HL-60 (cell line): Measurements from ENCODE around the gene SMARCB1.

ENCODE experiments used
- DNase-seq, 2 experiments: peaks; one replicate each; pipeline ENCODE4 v3.0.0-alpha.2; 2010 to 2020; ENCODE audit warnings: low read depth in 1 of 2, low spot score in 1 of 2
- H3K27ac ChIP-seq: fragments of 250-450 bp; sonication (Bioruptor Pico); replicated peaks from 2 replicates; pipeline ENCODE4 v1.5.1; 2020; ENCODE audit warnings: mild to moderate bottlenecking, moderate library complexity
- H3K27me3 ChIP-seq: fragments of 250-450 bp; sonication (Bioruptor Pico); 2 replicates; pipeline ENCODE4 v1.5.1; 2021; ENCODE audit warnings: mild to moderate bottlenecking, moderate library complexity; ENCODE audit not compliant: insufficient read depth, poor library complexity, severe bottlenecking
- H3K4me3 ChIP-seq: replicated peaks from 2 replicates; pipeline ENCODE4 v1.5.1; 2011; ENCODE audit warnings: mild to moderate bottlenecking, control low read depth, low read length; ENCODE audit not compliant: insufficient read depth
- GABPA ChIP-seq: IDR thresholded peaks from 2 replicates; pipeline ENCODE4 v1.6.1; 2012; ENCODE audit warnings: low read depth
- POLR2AphosphoS5 ChIP-seq: IDR thresholded peaks from 2 replicates; pipeline ENCODE4 v1.6.1; 2012; ENCODE audit warnings: low read depth
- SPI1 ChIP-seq: IDR thresholded peaks from 2 replicates; pipeline ENCODE4 v1.6.1; 2012; ENCODE audit warnings: low read depth, mild to moderate bottlenecking, borderline replicate concordance
- TF ChIP-seq, protein P1 (sequence below): IDR thresholded peaks from one replicate; pipeline ENCODE4 v1.5.1; 2011; ENCODE audit warnings: low read length, control low read depth, inconsistent platforms; ENCODE audit not compliant: insufficient read depth
- TF ChIP-seq, protein P2 (sequence below): IDR thresholded peaks from 2 replicates; pipeline ENCODE4 v1.6.1; 2012; ENCODE audit warnings: low read depth; ENCODE audit not compliant: insufficient replicate concordance

The SMARCB1 gene

DNA sequence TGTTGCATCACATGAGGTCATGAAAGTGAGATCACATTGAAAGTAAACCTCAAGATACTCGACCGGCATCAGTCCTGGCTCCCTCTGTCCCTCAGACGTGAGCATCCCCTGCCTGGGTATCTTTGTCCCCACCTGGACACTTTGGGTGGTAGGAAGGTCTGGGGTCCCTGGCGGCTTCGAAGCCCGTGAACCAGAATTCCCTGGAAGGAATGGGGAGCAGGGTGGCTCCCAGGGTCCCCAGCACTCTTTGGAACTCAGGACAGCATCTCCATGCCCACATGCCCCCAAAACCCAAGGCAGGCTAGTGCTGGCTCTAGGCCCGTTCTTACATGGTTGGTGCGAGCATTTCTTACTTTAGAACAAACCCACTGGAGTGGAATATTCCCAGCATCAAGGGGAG, 44.5 kb downstream of the SMARCB1 start:
- Histone ChIP-seq H3K4me3 (no peak overlapping the region), H3K27ac (no peak overlapping the region), H3K27me3 (no peaks in the 10 kb centered on the region)
- no peak for DNase-seq
- TF ChIP-seq SPI1 (no peak), POLR2AphosphoS5 (no peak)

GRCh38 chr22:23831781-23832180, 45.0 kb downstream of the SMARCB1 start:
- Histone ChIP-seq H3K27me3 (no peaks in the 10 kb centered on the region), H3K4me3 (no peak overlapping the region), H3K27ac (no peak overlapping the region)
- no peak for DNase-seq
- no peak for TF ChIP-seq POLR2AphosphoS5
- no peak for TF ChIP-seq GABPA
- TF ChIP-seq SPI1: no peak
- TF ChIP-seq, protein P1, sequence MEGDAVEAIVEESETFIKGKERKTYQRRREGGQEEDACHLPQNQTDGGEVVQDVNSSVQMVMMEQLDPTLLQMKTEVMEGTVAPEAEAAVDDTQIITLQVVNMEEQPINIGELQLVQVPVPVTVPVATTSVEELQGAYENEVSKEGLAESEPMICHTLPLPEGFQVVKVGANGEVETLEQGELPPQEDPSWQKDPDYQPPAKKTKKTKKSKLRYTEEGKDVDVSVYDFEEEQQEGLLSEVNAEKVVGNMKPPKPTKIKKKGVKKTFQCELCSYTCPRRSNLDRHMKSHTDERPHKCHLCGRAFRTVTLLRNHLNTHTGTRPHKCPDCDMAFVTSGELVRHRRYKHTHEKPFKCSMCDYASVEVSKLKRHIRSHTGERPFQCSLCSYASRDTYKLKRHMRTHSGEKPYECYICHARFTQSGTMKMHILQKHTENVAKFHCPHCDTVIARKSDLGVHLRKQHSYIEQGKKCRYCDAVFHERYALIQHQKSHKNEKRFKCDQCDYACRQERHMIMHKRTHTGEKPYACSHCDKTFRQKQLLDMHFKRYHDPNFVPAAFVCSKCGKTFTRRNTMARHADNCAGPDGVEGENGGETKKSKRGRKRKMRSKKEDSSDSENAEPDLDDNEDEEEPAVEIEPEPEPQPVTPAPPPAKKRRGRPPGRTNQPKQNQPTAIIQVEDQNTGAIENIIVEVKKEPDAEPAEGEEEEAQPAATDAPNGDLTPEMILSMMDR: no peak
- TF ChIP-seq, protein P2, sequence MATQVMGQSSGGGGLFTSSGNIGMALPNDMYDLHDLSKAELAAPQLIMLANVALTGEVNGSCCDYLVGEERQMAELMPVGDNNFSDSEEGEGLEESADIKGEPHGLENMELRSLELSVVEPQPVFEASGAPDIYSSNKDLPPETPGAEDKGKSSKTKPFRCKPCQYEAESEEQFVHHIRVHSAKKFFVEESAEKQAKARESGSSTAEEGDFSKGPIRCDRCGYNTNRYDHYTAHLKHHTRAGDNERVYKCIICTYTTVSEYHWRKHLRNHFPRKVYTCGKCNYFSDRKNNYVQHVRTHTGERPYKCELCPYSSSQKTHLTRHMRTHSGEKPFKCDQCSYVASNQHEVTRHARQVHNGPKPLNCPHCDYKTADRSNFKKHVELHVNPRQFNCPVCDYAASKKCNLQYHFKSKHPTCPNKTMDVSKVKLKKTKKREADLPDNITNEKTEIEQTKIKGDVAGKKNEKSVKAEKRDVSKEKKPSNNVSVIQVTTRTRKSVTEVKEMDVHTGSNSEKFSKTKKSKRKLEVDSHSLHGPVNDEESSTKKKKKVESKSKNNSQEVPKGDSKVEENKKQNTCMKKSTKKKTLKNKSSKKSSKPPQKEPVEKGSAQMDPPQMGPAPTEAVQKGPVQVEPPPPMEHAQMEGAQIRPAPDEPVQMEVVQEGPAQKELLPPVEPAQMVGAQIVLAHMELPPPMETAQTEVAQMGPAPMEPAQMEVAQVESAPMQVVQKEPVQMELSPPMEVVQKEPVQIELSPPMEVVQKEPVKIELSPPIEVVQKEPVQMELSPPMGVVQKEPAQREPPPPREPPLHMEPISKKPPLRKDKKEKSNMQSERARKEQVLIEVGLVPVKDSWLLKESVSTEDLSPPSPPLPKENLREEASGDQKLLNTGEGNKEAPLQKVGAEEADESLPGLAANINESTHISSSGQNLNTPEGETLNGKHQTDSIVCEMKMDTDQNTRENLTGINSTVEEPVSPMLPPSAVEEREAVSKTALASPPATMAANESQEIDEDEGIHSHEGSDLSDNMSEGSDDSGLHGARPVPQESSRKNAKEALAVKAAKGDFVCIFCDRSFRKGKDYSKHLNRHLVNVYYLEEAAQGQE: no peak

DNA sequence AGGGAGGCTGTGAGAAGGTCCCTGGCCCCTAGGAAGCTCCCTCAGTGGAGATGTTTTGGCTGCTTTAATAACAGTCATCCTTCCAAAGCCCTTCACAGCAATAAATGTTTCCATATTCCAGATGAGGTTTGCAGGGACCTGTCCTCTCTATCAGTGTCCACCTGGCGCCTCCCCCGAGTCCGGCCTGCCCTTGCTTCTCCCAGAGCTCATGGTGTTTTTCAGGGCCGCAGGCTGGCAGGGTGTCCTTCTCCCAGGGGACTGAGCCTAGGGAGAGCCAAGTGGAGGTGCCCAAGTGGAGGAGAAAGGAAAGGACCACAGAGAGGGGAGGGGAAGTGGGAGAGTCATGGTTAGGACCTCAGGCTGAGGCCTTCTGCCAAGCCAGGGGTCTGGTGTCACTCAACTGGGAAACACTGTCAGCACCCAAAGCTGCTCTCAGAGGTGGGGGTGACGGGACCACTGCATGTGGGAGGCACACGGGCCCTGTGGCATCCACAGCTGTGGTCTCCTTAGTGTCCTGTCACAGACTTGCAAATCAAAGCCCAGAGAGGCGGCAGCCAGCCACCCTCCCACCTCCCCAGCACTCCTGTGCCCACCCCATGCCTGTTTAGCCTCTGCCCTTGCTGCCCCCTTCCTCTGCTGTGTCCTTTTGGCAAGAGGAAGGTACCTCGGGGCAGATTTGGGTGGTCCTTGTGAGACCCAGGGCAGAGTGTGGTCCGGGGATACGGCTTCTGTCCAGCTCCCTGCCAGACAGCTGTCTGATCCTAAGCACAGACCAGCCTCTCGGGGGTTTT, 45.7 kb downstream of the SMARCB1 start:
- no peak overlapping the region for H3K27ac ChIP-seq

More for the DNA sequence above, 45.7 kb downstream of the SMARCB1 start:
- Histone ChIP-seq H3K4me3 (no peak overlapping the region), H3K27me3 (no peaks in the 10 kb centered on the region)
- no peak for DNase-seq
- TF ChIP-seq GABPA (no peak), POLR2AphosphoS5 (no peak), SPI1 (no peak)
- TF ChIP-seq, protein P2: no peak
- TF ChIP-seq, protein P1: no peak
